GM21390 (cell line): ENCODE data around the gene SPHK1.

Experiments
- ATAC-seq: cut with Tn5 transposase; IDR thresholded peaks from one replicate; pipeline ENCODE4 v1.9.1; 2021; ENCODE audit not compliant: unreplicated experiment

SPHK1 gene

DNA sequence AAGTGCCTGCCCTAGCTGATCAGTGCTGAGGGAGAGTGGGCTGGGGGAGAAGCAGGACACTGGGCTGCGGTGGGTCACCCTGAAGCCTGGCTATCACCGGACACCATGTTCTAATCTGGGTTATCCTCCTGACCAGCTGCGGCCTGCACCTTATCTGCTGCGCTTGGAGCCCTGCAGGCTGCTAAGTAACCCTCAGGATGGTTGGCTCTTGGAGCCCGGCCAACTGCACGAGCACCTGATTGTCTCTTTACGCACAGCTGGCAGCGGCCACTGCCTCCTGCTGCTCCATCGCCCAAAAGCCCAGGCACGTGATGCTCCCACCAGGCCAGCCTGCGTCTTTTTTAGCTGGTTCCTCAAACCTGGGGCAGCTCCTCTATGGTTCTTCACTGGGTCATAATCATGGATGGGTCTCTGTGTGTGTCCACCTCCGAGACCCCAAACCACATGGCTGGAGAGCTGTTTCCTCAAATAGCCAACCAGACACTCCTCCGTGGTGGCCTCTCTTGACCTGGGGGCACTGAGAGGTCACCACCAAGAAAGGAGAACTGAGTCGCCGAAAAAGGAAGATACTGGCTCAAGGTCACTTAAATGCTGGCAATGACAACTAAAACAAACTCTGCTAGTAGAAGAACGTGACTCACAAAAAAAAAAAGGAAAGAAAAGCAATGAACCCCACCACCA is 21.7 kb downstream of the SPHK1 start:
- no peak for ATAC-seq

DNA sequence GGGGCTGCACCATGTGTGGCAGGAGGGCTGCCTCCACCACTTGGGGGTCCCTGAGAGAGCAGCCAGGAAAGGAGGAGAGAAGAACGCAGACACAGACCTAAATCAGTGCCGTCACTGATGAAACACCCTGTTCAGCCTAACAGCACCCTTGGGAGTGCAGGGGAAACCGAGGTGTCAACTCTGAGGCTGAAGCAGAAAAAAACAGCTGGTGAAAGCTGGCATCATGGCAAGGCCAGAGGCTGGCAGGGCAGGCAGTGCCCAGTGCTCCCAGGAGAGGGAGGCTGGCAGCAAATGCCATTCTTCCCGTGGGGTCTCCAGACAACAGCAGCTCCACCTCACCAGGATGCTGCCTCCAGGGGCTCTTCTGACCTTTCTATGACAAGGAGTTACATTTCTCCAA is 23.1 kb downstream of the SPHK1 start:
- ATAC-seq: no peak

DNA sequence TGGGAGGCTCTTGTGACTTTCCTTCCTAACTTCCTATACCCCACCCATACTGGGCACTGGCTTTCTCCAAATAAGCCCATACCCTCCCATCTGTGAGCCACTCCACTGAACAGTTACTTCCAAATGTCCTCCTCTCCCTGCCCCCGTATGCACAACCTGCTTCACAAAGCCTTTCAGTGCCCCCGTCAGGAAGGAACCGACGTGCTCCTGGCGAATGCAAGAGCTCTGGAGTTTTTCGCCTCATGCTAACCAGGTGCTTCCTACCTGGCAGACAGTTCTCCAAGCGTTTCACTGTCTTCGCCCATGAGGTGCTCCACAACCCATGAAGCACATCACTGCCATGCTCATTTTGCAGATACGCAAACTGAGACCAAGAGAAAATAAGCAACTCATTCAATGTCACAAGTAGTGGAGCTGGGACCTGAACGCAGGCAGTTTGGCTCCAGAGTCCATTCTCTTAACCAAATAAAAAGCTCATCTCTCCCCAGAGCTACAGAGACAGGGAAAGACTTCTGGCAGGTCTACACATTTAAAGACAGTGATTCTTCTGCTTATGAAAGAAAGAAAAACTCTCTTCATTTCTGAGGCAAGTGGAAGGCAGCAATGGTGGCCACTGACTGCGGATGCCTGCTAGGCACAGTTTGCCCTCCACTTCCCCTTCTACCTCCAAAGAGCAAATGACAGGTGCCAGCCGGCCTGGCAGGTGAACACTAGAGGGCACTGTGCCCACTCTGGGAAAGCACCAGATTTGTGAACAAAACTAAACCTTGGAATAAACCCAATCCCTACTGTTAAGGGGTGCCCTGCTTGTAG is 23.8 kb downstream of the SPHK1 start:
- ATAC-seq: no peak

DNA sequence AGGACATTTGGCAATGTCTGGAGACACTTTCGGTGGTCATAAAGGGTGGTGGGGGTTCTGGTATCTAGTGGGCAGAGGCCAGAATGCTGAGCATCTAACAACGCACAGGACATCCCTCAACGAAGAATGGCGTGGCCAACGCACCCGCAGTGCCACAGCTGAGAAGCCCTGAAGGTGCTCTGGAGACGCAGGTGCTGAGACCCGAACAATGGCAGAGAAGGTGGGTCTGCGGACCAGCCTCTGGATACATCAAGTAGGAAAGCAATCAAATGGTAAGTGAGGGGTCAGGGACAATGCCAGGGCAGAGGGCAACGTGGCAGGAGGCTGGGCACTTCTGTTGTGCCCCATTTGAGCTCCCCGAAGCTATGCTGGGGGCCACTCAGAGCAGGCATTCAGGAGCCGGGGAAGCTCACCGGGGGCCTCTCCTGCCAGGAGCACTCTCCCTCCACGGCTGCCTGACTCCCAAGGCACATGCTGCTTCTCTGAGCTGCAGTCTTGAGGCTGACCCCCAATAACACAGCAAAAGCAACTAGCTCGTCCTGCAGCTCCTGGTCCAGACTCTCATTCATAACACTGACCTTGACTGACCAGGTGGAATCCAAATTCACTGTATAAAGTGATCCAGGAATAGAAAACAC is 26.0 kb downstream of the SPHK1 start:
- no peak for ATAC-seq

DNA sequence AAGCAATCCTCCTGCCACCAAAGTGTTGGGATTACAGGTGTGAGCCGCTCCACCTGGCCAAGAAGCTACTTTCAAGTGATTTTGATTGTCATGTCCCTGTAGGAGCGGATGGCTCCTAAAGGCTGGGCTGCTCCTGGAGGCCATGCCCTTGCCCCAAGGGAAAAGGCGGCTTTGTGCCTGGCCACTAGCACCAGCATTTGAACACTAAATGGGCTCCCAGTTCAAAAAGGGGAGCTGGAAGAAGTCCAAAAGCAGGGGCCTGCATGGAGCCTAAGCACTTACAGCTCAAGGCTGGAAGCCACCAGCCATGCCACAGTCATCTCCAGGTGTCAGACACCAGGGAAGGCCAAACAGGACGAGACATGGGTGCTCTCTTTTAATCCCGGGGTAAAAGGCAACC is 26.8 kb downstream of the SPHK1 start:
- ATAC-seq: no peak

DNA sequence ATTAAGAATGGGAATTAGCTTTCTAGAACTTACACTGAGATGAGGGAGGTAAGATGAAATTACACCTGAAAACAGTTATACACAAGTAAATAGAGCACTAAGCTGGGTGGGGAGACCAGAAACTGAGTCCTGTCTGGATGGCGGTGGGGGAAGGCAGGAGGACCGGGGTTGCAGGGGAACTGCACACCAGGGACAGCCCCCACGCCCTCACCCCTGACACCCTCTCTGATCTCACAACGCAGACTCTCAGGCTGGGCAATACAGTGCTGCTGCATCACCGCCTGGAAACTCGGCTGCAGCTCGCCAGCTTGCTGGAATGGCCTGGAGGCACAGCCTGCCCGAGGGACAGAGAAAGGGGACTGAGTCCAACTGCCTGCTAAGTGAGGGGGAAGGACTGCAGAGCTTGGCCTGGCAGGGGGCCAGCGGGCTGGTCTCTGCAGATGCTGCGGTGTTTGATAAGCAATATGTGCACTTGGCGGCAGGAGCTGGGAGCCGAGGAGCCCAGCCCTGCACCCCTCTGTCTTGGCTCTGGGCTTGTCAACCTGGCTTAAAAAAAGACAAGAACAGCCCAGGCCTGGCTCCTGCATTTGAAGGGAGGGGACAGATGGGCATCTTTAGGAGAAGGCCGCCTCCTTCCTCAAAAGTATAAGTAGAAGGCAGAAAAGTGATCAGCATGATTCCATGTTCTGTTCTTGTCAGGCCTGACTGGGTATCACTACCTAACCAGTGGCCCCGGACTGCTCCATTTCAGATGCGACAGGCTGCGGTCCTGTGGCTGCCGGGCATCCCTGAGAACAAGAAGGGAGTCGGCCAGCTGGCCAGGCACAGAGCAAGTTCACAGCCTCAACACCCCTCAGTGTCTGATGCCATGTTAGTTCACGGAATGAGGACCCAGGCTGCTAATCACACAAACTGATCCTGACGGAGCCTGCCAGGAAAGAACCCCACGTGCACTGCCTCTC is 30.2 kb downstream of the SPHK1 start:
- no peak for ATAC-seq

DNA sequence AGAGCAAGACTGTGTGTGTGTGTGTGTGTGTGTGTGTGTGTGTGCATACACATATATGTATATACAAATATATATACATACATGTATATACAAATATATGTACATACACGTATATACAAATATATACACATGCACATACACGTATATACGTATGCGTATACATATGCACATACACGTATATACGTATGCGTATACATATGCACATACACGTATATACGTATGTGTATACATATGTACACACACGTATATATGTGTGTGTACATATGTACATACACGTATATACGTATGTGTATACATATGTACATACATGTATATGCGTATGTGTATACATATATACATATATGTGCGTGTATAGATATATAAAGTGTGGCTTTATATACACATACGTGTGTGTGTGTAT is 31.4 kb downstream of the SPHK1 start:
- ATAC-seq: no peak

DNA sequence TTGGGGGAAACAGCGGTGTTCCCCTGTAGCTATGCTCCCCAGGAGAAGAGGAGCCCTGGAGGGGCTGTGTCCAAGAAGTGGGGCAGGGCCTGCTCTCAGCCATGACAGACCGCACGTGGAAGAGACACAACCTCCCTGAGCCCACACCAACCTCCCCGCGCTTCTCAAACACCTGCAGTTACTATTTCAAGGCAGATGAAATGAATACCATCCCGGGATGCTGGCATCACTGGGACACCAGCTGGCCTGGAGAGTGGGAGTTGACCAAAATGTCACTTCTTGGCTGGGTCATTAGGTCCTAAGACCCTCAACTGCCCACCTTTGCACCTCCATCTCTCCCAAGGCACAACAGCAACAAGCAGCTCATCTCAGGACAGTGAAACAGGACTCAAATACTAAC is 32.0 kb downstream of the SPHK1 start:
- ATAC-seq: no peak

DNA sequence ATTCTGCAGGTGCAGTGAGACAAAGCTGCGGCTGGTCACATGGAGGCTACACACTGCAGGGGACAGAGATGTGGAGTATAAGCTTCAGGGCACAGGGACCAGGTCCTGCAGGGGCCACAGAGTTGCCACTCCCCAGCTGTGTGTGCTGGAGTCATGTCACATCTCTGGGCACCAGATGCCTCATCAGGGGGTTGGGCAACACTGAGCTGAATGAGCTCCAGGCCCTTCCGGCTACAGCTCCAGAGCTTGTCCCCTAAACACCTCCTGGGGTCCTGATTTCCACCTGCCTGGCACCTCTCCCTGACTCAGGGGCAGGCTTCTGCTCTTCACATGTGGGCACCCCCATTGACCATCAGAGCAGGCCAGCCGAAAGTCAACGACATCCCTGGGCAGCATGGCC is 32.5 kb downstream of the SPHK1 start:
- ATAC-seq: no peak

DNA sequence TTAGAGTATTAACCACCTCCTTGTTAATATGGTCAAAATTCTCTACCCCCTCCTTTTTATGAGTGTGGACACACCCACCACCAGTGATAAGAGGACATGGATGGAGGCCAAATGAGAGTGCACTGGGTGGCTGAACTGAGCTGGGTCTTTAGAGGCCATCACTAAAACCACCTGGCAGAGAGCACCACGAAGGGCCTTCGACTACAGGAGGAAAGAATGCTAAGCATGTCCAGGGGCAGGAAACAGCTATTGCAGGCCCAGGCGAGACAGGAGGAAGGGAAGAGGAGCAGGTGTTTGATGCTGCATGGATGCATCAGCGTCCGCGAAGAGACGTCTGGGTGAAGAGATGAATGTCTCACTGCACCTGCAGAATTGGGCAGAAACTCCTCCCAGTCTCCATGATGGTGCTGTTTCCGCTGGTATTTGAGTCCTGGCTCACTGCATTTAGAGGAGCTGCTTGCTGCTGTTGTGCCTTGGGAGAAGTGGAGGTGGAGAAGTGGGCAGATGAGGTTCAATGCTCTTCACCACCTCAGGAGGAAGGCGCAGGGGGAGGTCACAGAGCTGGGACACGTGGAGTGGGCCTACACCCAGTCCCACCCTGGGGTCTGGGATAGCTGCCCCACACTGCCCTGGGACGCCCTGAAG is 33.2 kb downstream of the SPHK1 start:
- no peak for ATAC-seq

DNA sequence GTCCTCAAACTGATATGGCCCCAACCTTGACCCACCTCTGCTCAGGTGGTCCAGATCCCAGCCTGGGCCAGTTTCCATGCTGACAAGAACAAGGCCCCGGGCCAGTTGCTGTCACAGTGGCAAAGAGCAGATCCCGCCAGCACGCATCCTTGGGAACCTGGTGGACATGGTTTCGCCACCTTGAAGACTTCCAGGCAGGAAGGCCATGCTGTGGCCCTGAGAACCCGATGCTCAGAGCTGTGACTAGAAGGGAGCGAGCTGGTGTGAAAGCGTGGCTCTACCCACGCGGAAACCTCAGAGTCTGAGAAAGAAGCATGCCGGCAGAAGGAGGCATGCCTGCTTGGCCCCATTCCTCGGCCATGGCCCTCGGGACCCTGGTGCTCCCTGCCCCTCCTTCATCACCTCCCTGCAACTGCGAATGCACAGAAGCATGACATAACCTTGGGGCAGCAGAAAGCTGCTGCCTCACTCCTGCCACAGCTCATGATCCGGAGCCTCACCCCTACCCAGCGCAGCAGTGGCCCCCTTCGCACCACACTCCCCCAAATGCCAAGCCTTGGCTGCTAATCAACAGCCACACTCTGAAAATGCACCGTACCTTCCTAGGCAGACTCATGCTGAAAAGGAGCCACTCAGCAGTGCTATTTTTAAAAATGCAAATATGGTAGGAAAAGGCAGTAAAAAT is 35.3 kb downstream of the SPHK1 start:
- ATAC-seq: no peak

DNA sequence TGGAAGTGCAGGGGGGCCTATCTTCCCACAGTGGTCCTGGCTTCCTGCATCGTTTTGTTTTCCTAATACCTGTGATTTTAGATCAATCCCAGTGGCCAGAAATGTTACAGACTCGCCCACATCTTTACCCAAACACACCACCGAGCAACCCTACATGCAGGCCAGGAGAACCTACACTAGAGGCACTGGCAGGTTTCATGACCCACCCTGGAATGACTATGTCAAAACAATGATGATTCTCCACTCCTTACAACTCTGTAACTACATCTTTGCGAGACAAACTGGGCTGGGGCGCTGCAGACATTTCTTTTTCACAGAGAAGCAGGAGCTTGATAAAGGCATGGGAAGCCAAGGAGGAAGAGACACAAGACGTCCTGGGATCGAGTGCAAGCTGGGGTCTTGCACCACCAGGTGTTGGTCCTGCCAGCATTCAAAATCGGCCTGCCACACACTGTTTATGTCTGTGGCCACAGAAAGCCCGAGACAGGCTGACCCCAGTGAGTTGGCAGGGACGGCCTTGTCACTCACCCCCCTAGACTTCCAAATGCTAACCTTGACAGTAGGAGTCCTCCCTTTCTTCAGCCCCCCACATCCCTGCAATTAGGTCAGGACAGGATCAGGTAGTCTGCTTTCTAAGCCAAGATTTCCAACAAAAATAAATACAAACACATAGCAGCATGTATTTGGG is 36.1 kb downstream of the SPHK1 start:
- ATAC-seq: no peak

DNA sequence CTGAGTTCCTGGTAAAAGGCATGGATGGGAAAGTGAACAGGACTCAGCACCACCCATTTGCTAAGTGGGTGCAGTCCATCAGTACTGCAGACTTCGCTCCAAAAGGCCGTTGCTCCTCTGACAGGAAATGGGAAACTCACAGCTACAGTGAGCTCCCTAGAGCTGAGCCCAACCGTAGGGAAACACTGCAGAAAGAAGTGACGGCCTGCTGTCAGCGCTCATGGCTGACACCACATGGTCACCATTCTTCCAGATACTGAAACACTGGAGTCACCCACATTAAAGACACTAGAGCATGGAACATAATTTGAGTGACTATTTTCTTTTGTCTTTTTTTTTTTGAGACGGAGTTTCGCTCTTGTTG is 36.6 kb downstream of the SPHK1 start:
- ATAC-seq: no peak

DNA sequence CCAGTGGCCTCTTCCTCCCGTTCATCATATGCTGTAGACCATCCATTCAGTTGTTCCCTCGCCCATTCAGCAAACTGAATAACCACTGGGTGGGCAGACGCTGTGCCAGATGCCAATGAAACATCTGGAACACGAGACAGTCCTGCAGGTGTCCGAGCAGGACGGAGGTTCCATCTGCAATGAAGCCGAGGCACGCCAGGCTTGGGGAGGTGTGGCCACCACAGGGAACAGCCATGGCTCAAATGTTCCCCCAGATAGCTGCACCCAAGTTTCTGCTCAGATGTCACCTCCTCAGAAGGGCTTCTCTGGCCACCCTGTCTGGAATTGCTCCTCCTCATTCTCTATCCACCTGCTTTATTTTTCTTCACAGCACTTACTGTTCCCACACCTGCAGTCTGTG is 38.0 kb downstream of the SPHK1 start:
- ATAC-seq: no peak

DNA sequence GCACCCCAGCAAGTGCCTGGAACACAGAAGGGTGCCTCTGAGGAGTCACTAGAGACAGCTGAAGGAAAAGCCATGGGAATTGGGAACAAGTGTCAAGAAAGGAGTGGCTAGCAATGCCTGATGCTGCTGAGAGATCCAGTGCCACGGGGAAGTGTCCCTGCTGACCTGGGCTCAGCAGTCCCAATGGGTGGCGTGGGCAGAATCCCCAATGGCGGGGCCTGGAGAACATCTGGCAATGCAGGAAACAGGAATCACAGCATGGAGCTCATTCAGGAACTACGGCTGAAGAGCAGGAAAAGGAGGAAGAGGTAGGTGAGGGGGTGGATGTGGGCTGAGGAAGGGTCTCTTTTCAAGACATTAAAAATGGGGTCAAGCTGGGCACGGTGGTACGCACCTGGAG is 38.5 kb downstream of the SPHK1 start:
- no peak for ATAC-seq

DNA sequence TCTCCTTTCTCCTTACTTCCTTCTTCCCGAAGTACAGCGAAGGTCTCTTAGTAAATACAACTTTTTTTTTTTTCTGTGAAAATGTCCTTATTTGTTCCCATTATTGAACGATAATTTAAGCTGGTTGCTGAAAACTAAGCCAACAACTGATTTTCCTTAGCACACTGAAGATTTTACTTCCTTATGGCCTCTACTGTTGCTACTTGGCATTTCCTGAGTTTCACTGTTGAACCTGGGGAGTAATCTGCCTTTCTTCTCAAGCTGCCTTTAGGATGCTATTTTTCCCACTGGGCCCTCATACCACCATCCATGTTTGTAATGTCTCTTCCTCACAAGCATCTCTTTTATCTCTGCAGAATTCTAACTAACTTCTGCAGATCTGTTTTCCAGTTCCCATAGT is 42.4 kb downstream of the SPHK1 start:
- no peak for ATAC-seq

DNA sequence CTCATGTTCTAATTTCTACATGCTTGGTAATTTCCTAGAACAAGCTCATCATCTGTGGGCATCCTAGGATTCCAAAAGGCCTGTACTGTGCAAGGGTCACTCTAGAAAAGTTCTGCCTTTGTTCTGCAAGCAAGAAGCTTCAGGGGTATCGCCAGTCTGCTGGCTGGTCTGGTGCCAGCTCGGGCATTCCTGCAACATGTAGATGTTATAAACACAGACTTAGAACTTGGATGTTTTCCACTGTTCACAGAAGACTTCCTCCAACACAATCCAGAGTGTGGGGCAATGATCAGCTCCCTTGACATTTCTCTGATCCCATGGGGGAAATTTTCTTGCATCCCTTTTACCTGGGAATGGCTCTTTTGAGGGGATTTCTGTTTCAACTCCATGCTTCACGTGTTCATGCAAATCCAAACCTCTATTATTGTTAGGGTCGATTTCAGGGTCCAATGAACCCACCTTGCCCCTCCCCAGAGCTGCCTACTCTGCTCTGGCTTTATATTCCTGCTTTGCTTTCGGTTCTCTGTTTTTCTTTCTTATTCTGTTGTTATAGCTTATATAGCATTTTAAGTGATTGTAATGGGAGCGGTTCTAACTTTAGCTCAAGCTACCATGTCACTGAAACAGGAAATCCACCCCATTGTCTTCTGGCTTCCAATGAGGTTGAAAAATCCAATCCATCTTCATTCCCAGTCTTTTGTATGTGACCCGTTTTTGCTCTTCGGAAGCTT is 43.3 kb downstream of the SPHK1 start:
- ATAC-seq: no peak

DNA sequence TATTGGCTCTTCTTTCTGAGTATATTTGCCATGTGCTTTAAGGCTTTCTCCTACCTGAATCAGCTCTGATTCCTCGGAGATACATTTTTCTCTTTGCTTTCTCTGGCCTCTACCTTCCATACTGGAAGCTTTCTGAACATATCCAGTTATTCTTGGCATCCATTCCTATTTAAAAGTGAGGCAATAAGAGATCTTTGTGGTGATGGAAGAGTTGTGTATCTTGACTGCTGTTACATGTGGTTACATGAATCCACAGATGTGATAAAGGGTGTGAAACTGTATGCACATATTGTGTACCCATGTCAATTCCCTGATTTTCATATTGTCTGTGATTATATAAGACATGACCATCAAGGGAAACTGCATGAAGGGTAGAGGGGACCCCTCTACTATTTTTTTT is 44.1 kb downstream of the SPHK1 start:
- no peak for ATAC-seq

DNA sequence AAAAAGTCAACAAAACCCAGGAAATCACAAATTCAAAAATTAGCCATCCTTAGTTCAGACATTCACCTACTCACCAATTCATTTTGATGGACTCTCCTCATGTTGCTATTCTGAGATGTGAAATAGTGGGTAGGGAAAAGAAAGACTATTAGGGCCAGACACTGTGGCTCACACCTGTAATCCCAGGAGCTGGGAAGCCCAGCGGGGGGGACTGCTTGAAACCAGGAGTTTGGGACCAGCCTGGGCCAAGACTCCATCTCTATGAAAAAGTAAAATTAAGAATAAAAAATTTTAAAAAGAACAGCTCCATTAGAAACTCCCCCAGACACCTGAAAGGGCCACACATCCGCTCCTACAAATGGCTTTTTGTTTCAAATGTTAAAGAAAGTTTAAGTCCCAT is 47.1 kb downstream of the SPHK1 start:
- no peak for ATAC-seq
